ENCODE measurements around the gene ARHGEF7. TPM values are rescaled to one million over a fixed set of nuclear protein-coding genes. Genes with fewer than 3 reads are reported as not detected.

Gene ARHGEF7
- total RNA-seq, 4 donors from 2014 or later: 42.8 to 125 (median 61.1) TPM

GRCh38 chr13:111341886-111342285 is 226.8 kb downstream of the ARHGEF7 start:
- peak in 1 of 2 donors; percentile 78 for DNase-seq (ENCODE audit: low spot score in 2 of 2)
- TF ChIP-seq POLR2A (IDR thresholded peaks at IDR 0.05) (no peak), CTCF (IDR thresholded peaks at IDR 0.05) (no peak)
- intact Hi-C loops (cut with DNase I; ENCODE audit: low total_unique reads): no loop called here
- WGBS, 2 donors: 85 to 93% methylated on average over 5 of the region's 5 CpGs
- no peak overlapping the region for H3K4me3 ChIP-seq (ENCODE audit: low read depth, poor library complexity, severe bottlenecking)

GRCh38 chr13:111342721-111343120 is 227.6 kb downstream of the ARHGEF7 start:
- WGBS, 2 donors: 87 to 95% methylated on average over 9 of the region's 9 CpGs
- TF ChIP-seq POLR2A (IDR thresholded peaks at IDR 0.05) (no peak), CTCF (IDR thresholded peaks at IDR 0.05) (no peak)
- intact Hi-C loops (cut with DNase I; ENCODE audit: low total_unique reads): no loop called here
- peak in 1 of 2 donors; percentile 57 for DNase-seq (ENCODE audit: low spot score in 2 of 2)
- H3K4me3 ChIP-seq (ENCODE audit: low read depth, poor library complexity, severe bottlenecking): no peak overlapping the region

- TF ChIP-seq POLR2A (IDR thresholded peaks at IDR 0.05): no peak
- TF ChIP-seq CTCF (IDR thresholded peaks at IDR 0.05): no peak
- intact Hi-C loops (cut with DNase I; ENCODE audit: low total_unique reads): no loop called here
- DNase-seq (ENCODE audit: low spot score in 2 of 2): peak in 1 of 2 donors; percentile 68
- H3K4me3 ChIP-seq (ENCODE audit: low read depth, poor library complexity, severe bottlenecking): no peak overlapping the region
- 83 to 89% methylated on average over 11 of the region's 11 CpGs for WGBS, 2 donors
Observed at GRCh38 chr13:111343186-111343805, 228.2 kb downstream of the ARHGEF7 start.

GRCh38 chr13:111344471-111345191 is 229.5 kb downstream of the ARHGEF7 start:
- WGBS, 2 donors: 79 to 83% methylated on average over 25 of the region's 25 CpGs
- TF ChIP-seq POLR2A (IDR thresholded peaks at IDR 0.05) (no peak), CTCF (IDR thresholded peaks at IDR 0.05) (no peak)
- peak in 1 of 2 donors; percentile 62 for DNase-seq (ENCODE audit: low spot score in 2 of 2)
- H3K4me3 ChIP-seq (ENCODE audit: low read depth, poor library complexity, severe bottlenecking): no peak overlapping the region
- intact Hi-C loops (cut with DNase I; ENCODE audit: low total_unique reads): no loop called here

GRCh38 chr13:111345682-111346081 is 230.6 kb downstream of the ARHGEF7 start:
- peak in 1 of 2 donors; percentile 71 for DNase-seq (ENCODE audit: low spot score in 2 of 2)
- TF ChIP-seq POLR2A (IDR thresholded peaks at IDR 0.05): no peak
- TF ChIP-seq CTCF (IDR thresholded peaks at IDR 0.05): no peak

More at GRCh38 chr13:111345682-111346081, 230.6 kb downstream of the ARHGEF7 start:
- intact Hi-C loops (cut with DNase I; ENCODE audit: low total_unique reads): no loop called here
- WGBS, 2 donors: 91 to 97% methylated on average over 11 of the region's 11 CpGs
- no peak overlapping the region for H3K4me3 ChIP-seq (ENCODE audit: low read depth, poor library complexity, severe bottlenecking)

All from lower leg skin (tissue), 4 donors.